DMS114 treated with DMSO at 0.1 percent for 48 hours (cell line): ENCODE results near the gene TLCD5.

Experiments
- DNase-seq: peaks from one replicate; lab custom pipeline; 2025; ENCODE audit not compliant: unreplicated experiment; lab: John Stamatoyannopoulos, UW

Gene TLCD5

GRCh38 chr11:120306519-120307242 lies 18.4 kb upstream of the TLCD5 start:
- no peak for DNase-seq

- no peak for DNase-seq
These were observed 17.6 kb upstream of the TLCD5 start for GRCh38 chr11:120307476-120307875.

- DNase-seq = no peak
These were observed 17.0 kb upstream of the TLCD5 start for GRCh38 chr11:120308081-120308480.

GRCh38 chr11:120310870-120311269 lies 14.2 kb upstream of the TLCD5 start:
- DNase-seq = no peak

GRCh38 chr11:120314861-120315260 lies 10.2 kb upstream of the TLCD5 start:
- no peak for DNase-seq

GRCh38 chr11:120316880-120317688 lies 8.0 kb upstream of the TLCD5 start:
- no peak for DNase-seq

DNA sequence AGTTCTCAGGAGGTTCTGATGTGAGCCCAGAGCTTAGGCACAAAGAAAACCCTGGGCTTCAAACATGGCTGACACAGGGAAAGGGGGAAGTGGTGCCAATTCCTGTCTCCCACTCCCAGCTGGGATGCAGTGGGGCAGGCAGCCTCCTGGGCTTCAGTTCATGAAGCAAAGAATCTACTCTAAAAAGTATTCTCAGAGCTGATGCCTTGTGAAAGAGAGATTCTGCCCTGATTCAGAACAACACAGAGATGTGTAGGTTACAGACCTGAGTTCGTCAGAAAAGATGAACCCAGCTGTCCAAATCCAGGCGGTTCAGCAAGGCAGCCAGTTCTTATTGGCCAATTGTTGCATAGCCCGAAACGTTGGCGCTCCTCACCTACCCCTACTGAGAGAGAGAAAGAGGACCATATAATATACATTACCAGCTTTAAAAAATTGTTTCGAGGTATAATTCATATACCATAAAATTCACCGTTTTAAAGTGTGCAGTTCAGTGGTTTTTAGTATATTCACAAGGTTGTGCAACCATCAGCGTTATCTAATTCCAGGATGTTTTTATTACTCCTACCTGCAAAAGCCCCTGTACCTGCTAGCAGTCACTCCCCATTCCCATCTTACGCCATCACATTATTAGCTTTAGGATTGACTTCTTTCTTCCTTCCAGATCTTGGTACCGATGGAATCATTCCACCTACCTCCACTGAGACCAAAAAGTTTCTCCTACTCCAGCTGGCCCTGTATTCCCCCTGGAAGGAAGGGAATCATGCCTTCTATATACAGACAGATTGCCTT lies 7.2 kb upstream of the TLCD5 start:
- DNase-seq = no peak

DNA sequence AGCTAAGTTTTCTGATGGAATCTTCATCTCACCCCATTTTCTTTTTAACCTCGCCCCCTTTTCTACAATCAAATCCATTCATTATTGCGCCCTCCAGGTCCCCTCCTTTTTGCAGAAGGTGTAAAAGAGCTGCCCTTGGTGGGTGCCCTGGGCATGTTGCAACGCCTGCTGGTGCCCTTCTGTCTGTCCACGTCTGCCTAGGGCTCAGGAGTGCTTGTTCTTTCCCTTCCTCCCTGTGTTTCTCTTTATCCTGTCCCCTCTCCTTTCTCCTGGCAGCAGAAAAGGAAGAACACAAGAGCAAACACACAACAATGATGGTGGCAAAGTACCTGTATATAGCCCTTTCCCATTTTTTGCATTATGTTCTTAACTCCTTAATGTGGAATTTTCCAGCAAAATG lies 6.2 kb upstream of the TLCD5 start:
- no peak for DNase-seq

DNA sequence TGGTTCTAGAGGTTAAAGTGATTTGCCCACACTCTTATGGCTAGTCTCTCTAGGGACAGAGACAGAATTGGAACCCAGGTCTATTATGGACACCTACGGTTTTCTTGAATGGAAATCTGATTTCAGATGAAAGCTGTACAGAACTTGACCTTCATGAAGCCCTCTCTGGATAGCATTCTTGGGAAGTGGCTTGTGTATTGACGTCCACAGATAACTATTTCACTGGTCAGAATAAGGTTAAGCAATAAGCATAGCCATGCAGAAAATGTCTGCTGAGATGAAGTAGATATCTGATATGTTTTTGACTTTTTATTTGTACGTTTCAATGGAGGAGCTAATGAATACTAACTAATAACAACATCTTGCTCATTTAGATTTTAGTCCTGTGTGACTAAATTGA lies 1.1 kb downstream of the TLCD5 start:
- no peak for DNase-seq

- no peak for DNase-seq
These were observed 1.8 kb downstream of the TLCD5 start for GRCh38 chr11:120326845-120327281.

- DNase-seq = no peak
These were observed 2.2 kb downstream of the TLCD5 start for GRCh38 chr11:120327311-120327710.

- DNase-seq = no peak
These were observed 4.5 kb downstream of the TLCD5 start for GRCh38 chr11:120329556-120329955.

GRCh38 chr11:120330045-120330444 lies 4.9 kb downstream of the TLCD5 start:
- DNase-seq = no peak

GRCh38 chr11:120331301-120331996 lies 6.3 kb downstream of the TLCD5 start:
- DNase-seq = no peak

DNA sequence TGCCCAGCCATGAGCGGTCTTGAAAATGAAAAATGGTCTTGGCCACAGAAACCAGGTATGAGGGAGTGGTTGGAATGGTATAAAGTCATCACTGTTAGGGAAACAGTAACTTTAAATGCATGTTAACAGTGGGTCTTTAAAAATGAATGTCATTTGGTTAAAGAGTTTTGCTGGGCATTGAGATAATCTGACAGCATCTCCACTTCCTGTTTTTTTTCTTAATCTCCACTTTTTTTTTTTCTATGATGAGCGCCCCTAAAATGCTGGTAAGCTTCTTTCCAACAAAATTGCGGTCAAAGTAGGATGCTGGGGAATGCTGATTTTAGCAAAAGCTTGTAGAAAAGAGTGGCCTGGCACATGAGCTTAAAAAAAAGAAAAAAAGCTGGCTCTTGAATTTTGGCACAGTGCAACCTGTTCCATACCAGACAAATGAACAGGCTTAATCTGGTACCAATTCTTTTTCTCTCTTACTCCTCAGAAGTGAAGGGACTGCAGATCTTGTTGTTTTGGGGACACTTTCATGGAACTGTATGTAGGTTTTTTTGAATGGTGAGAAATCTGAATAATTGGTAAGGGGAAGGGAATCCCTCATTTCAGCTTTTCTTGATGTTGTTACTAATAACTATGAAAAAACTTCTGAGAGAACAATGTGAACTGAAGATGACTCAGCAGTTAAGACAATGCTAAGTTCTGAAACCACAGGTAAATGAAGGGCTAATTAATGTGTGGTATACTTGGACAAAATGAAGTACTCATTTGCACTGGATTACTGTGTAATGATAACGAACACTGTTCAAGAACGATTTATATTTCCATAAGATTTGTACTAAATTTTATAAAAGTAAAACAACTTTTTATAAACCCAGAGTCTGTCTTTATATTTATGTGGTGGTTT lies 8.0 kb downstream of the TLCD5 start:
- DNase-seq = no peak

DNA sequence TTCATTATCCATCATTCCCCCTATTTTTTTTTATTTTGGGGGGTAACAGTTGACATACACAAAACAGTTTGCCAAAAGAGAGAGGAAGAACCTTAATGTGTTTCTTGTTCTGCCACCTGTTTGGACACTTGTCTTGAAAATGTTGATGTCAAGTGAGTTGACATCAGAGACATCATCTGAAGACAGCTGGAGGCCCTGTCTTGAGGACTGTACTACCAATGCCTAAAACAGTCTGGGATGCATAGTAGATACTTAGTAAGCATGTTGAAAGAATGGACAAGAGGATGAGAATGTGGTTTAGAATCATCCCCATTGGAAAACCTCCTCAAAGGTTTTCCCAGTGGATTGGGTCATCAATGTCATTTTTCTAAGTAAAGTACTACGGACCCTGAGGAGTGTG lies 8.7 kb downstream of the TLCD5 start:
- no peak for DNase-seq

GRCh38 chr11:120334332-120334731 lies 9.2 kb downstream of the TLCD5 start:
- no peak for DNase-seq

GRCh38 chr11:120334894-120335462 lies 9.9 kb downstream of the TLCD5 start:
- peak; percentile 55 for DNase-seq

DNA sequence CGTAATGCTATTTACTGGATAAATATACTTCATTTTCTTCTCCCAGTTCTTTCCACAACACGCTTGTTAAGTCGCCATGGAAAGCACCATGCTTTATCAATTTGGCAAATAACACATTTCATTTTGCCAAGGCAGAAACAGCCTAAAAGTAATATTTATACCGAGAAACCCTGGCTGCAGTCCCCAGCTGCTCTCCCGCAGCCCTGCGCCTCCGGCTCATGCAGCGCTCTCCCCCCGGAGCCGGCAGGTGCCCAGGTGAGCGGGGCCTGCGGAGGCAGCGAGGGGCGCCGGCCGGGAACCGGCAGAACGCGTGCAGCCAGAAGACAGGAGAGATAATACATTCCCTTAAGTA lies 10.4 kb downstream of the TLCD5 start:
- DNase-seq = no peak
